Liver (tissue), 9 donors: ENCODE data around the gene UNC5A. TPM values are rescaled to one million over a fixed set of nuclear protein-coding genes. Genes with fewer than 3 reads are reported as not detected.

Experiments used
- DNase-seq: peaks from one replicate; pipeline ENCODE4 v3.0.0-alpha.2; 2017; ENCODE audit warnings: low spot score
- H3K27ac ChIP-seq, 2 donors: one replicate each; pipeline ENCODE4 v1.7.0; 2013; ENCODE audit warnings: inconsistent platforms in 2 of 2, low read length in 2 of 2, control low read depth in 1 of 2, low read depth in 1 of 2, mild to moderate bottlenecking in 1 of 2
- H3K27me3 ChIP-seq, 4 donors: one replicate each; pipeline versions ENCODE4 v1.6.1 to v1.7.0; 2013; ENCODE audit warnings: low read length in 3 of 4, inconsistent platforms in 1 of 4, mild to moderate bottlenecking in 1 of 4, moderate library complexity in 1 of 4; ENCODE audit not compliant: control insufficient read depth in 4 of 4, insufficient read depth in 4 of 4
- H3K36me3 ChIP-seq, 4 donors: one replicate each; pipeline versions ENCODE4 v1.6.1 to v1.7.0; 2013; ENCODE audit warnings: low read length in 3 of 4, mild to moderate bottlenecking in 3 of 4, low read depth in 1 of 4, moderate library complexity in 1 of 4; ENCODE audit not compliant: control insufficient read depth in 4 of 4, insufficient read depth in 3 of 4
- H3K4me1 ChIP-seq, 4 donors: one replicate each; pipeline versions ENCODE4 v1.6.1 to v1.7.0; 2013; ENCODE audit warnings: low read length in 3 of 4, mild to moderate bottlenecking in 3 of 4, moderate library complexity in 1 of 4; ENCODE audit not compliant: control insufficient read depth in 4 of 4, insufficient read depth in 4 of 4
- H3K4me3 ChIP-seq, 3 donors: one replicate each; pipeline versions ENCODE4 v1.6.1 to v1.7.0; 2013; ENCODE audit warnings: low read length in 3 of 3, control low read depth in 1 of 3, low read depth in 1 of 3, mild to moderate bottlenecking in 1 of 3
- H3K9ac ChIP-seq, 2 donors: one replicate each; pipeline ENCODE4 v1.7.0; 2013; ENCODE audit warnings: low read length in 2 of 2, mild to moderate bottlenecking in 2 of 2, moderate library complexity in 2 of 2, control low read depth in 1 of 2, low read depth in 1 of 2
- H3K9me3 ChIP-seq, 4 donors: one replicate each; pipeline versions ENCODE4 v1.6.1 to v1.7.0; 2013; ENCODE audit warnings: low read length in 3 of 4; ENCODE audit not compliant: control insufficient read depth in 4 of 4
- ATF3 ChIP-seq: IDR thresholded peaks from 2 replicates; pipeline ENCODE4 v1.6.1; 2016; ENCODE audit warnings: antibody characterized with exemption
- CTCF ChIP-seq: fragments of 150-350 bp; IDR thresholded peaks from 2 replicates; pipeline ENCODE4 v1.5.1; 2017; ENCODE audit warnings: improper control_type of control experiment, low read depth, low read length; ENCODE audit not compliant: missing input control
- EGR1 ChIP-seq, 2 donors: IDR thresholded peaks; 2 replicates each; pipeline ENCODE4 v1.6.1; 2016 to 2018; ENCODE audit warnings: antibody characterized with exemption in 2 of 2, low read depth in 2 of 2
- FOXA1 ChIP-seq: IDR thresholded peaks from 2 replicates; pipeline ENCODE4 v1.6.1; 2016; ENCODE audit warnings: antibody characterized with exemption
- FOXA2 ChIP-seq: IDR thresholded peaks from 2 replicates; pipeline ENCODE4 v1.6.1; 2016; ENCODE audit warnings: antibody characterized with exemption
- GABPA ChIP-seq, 2 donors: IDR thresholded peaks in 1 of 2; conservative IDR thresholded peaks in 1 of 2; 2 replicates each; pipeline ENCODE4 v1.6.1; 2016; ENCODE audit warnings: antibody characterized with exemption in 2 of 2, mild to moderate bottlenecking in 1 of 2, moderate library complexity in 1 of 2
- HNF4A ChIP-seq, 2 donors: conservative IDR thresholded peaks; 2 replicates each; pipeline ENCODE4 v1.6.1; 2016; ENCODE audit warnings: antibody characterized with exemption in 2 of 2, mild to moderate bottlenecking in 2 of 2
- HNF4G ChIP-seq: IDR thresholded peaks from 2 replicates; pipeline ENCODE4 v1.6.1; 2016; ENCODE audit warnings: antibody characterized with exemption
- JUND ChIP-seq, 2 donors: IDR thresholded peaks; 2 replicates each; pipeline ENCODE4 v1.6.1; 2016; ENCODE audit warnings: antibody characterized with exemption in 2 of 2
- MAX ChIP-seq: IDR thresholded peaks from 2 replicates; pipeline ENCODE4 v1.6.1; 2016; ENCODE audit warnings: antibody characterized with exemption
- NR2F2 ChIP-seq: IDR thresholded peaks from 2 replicates; pipeline ENCODE4 v1.6.1; 2016; ENCODE audit warnings: antibody characterized with exemption
- RAD21 ChIP-seq, 2 donors: IDR thresholded peaks; 2 replicates each; pipeline ENCODE4 v1.6.1; 2016; ENCODE audit warnings: antibody characterized with exemption in 2 of 2, mild to moderate bottlenecking in 2 of 2
- RXRA ChIP-seq, 2 donors: IDR thresholded peaks; 2 replicates each; pipeline ENCODE4 v1.6.1; 2017 to 2018; ENCODE audit warnings: antibody characterized with exemption in 2 of 2, mild to moderate bottlenecking in 1 of 2
- SP1 ChIP-seq: IDR thresholded peaks from 2 replicates; pipeline ENCODE4 v1.6.1; 2018; ENCODE audit warnings: antibody characterized with exemption, mild to moderate bottlenecking
- TAF1 ChIP-seq: conservative IDR thresholded peaks from 2 replicates; pipeline ENCODE4 v1.6.1; 2016; ENCODE audit warnings: antibody characterized with exemption, mild to moderate bottlenecking
- YY1 ChIP-seq: IDR thresholded peaks from 2 replicates; pipeline ENCODE4 v1.6.1; 2016; ENCODE audit warnings: antibody characterized with exemption, mild to moderate bottlenecking
- ZBTB33 ChIP-seq: IDR thresholded peaks from 2 replicates; pipeline ENCODE4 v1.6.1; 2016; ENCODE audit warnings: antibody characterized with exemption
- WGBS: extraction: QIAGEN DNeasy Blood & Tissue Kit; methylation state at CpG from one replicate; pipeline ENCODE4 v1.1.7; 2013; 5-methylcytosine and 5-hydroxymethylcytosine counted together
- polyA plus RNA-seq, 2 donors: library from polyadenylated mRNA; stranded (reverse) in 1 of 2; unstranded in 1 of 2; fragments of 200-250 nt in 1 of 2; fragments of >200 nt in 1 of 2; fragmentation: Nextera tagmentation in 1 of 2; extraction: Ambion mirVana in 1 of 2; gene quantifications; one replicate each; pipeline versions ENCODE4 v1.2.1 to v1.2.3, GENCODE V29; 2013 to 2015
- total RNA-seq, 2 donors: library from RNA; depleted of rRNA; stranded (reverse); fragments of >200 nt; gene quantifications; one replicate each; pipeline ENCODE4 v1.2.3, GENCODE V29; 2014
- TF ChIP-seq, protein P1 (sequence below): IDR thresholded peaks from 2 replicates; pipeline ENCODE4 v1.6.1; 2016; ENCODE audit warnings: antibody characterized with exemption, mild to moderate bottlenecking
- donor health status: healthy.
- donor health status: healthy.
- donor health status: healthy.
- donor health status: healthy.
- donor health status: healthy.

UNC5A gene
- total and polyA plus RNA-seq, 4 donors: under 0.01 to 0.07 (median 0.03) TPM; not detected in 1

GRCh38 chr5:176886336-176887251 is 76.2 kb downstream of the UNC5A start:
- Histone ChIP-seq H3K9me3 (no peaks in the 10 kb centered on the region), H3K27me3 (no peaks in the 10 kb centered on the region), H3K36me3 (no peaks in the 10 kb centered on the region), H3K4me1 (no peaks in the 10 kb centered on the region), H3K4me3 (no peak overlapping the region), H3K27ac (no peak overlapping the region), H3K9ac (no peak overlapping the region)
- no peak for DNase-seq
- TF ChIP-seq EGR1 (IDR thresholded peaks at IDR 0.05; ENCODE audit: low read depth in 2 of 2): no peak
- no peak for TF ChIP-seq MAX
- no peak for TF ChIP-seq NR2F2
- TF ChIP-seq JUND (IDR thresholded peaks at IDR 0.05): no peak
- TF ChIP-seq, protein P1, sequence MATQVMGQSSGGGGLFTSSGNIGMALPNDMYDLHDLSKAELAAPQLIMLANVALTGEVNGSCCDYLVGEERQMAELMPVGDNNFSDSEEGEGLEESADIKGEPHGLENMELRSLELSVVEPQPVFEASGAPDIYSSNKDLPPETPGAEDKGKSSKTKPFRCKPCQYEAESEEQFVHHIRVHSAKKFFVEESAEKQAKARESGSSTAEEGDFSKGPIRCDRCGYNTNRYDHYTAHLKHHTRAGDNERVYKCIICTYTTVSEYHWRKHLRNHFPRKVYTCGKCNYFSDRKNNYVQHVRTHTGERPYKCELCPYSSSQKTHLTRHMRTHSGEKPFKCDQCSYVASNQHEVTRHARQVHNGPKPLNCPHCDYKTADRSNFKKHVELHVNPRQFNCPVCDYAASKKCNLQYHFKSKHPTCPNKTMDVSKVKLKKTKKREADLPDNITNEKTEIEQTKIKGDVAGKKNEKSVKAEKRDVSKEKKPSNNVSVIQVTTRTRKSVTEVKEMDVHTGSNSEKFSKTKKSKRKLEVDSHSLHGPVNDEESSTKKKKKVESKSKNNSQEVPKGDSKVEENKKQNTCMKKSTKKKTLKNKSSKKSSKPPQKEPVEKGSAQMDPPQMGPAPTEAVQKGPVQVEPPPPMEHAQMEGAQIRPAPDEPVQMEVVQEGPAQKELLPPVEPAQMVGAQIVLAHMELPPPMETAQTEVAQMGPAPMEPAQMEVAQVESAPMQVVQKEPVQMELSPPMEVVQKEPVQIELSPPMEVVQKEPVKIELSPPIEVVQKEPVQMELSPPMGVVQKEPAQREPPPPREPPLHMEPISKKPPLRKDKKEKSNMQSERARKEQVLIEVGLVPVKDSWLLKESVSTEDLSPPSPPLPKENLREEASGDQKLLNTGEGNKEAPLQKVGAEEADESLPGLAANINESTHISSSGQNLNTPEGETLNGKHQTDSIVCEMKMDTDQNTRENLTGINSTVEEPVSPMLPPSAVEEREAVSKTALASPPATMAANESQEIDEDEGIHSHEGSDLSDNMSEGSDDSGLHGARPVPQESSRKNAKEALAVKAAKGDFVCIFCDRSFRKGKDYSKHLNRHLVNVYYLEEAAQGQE: no peak
- no peak for TF ChIP-seq GABPA (IDR thresholded peaks at IDR 0.05 in 1 of 2, conservative IDR thresholded peaks at IDR 0.05 in 1 of 2)
- no peak for TF ChIP-seq YY1
- TF ChIP-seq SP1: no peak
- no peak for TF ChIP-seq FOXA1
- TF ChIP-seq ATF3: no peak
- no peak for TF ChIP-seq HNF4A (conservative IDR thresholded peaks at IDR 0.05)
- TF ChIP-seq HNF4G: no peak
- TF ChIP-seq CTCF: no peak
- TF ChIP-seq TAF1: no peak
- no peak for TF ChIP-seq RAD21 (IDR thresholded peaks at IDR 0.05)
- TF ChIP-seq ZBTB33: no peak
- no peak for TF ChIP-seq RXRA (IDR thresholded peaks at IDR 0.05)
- TF ChIP-seq FOXA2: no peak
- 91% methylated on average over 13 of the region's 13 CpGs for WGBS
